ENCODE data around the gene LCE1F. TPM values are rescaled to one million over a fixed set of nuclear protein-coding genes. Genes with fewer than 3 reads are reported as not detected.

The LCE1F gene
- total RNA-seq, 2 donors from 2014 or later = not detected

- Histone ChIP-seq H3K27ac (no peak within 1 kb of the TSS), H3K36me3 (no peaks in the 10 kb centered on the region), H3K9me3 (no peaks in the 10 kb centered on the region), H3K4me3 (no peak within 1 kb of the TSS), H3K4me1 (no peaks in the 10 kb centered on the region), H3K9ac (ENCODE audit: low read depth in 2 of 2, low read length in 2 of 2) (no peak within 1 kb of the TSS), H3K27me3 (no peaks in the 10 kb centered on the region)
- TF ChIP-seq CTCF (IDR thresholded peaks at IDR 0.05) = no peak
- intact Hi-C loops (cut with DNase I) = no loop called here
- DNase-seq = no peak
These were observed 21.5 kb downstream of the LCE1F start, which contains the start of gene LCE1D for GRCh38 chr1:152796421-152796820. Gene LCE1D (plus strand): TSS chr1:152796721. CDS start chr1:152797795, 1,074 bp downstream.

GRCh38 chr1:152801333-152801732, 26.4 kb downstream of the LCE1F start:
- Histone ChIP-seq H3K27ac (no peak overlapping the region), H3K9me3 (no peaks in the 10 kb centered on the region), H3K4me1 (no peaks in the 10 kb centered on the region), H3K36me3 (no peaks in the 10 kb centered on the region), H3K9ac (ENCODE audit: low read depth in 2 of 2, low read length in 2 of 2) (no peak overlapping the region), H3K4me3 (no peak overlapping the region), H3K27me3 (no peaks in the 10 kb centered on the region)
- no peak for DNase-seq
- intact Hi-C loops (cut with DNase I) = no loop called here
- no peak for TF ChIP-seq CTCF (IDR thresholded peaks at IDR 0.05)

GRCh38 chr1:152806576-152806975, 31.6 kb downstream of the LCE1F start, which contains the start of gene LCE1C:
Gene LCE1C (minus strand): TSS chr1:152806651. CDS start chr1:152805478, 1,173 bp downstream.
- intact Hi-C loops (cut with DNase I) = no loop called here

GRCh38 chr1:152811050-152811449, 36.1 kb downstream of the LCE1F start:
- no peak for DNase-seq
- no peak for TF ChIP-seq CTCF (IDR thresholded peaks at IDR 0.05)
- Histone ChIP-seq H3K4me3 (no peak overlapping the region), H3K27ac (no peak overlapping the region), H3K9me3 (no peaks in the 10 kb centered on the region), H3K36me3 (no peaks in the 10 kb centered on the region), H3K9ac (ENCODE audit: low read depth in 2 of 2, low read length in 2 of 2) (no peak overlapping the region), H3K4me1 (no peaks in the 10 kb centered on the region), H3K27me3 (no peaks in the 10 kb centered on the region)
- intact Hi-C loops (cut with DNase I) = no loop called here

More at GRCh38 chr1:152806576-152806975, 31.6 kb downstream of the LCE1F start, which contains the start of gene LCE1C:
- no peaks in the 10 kb centered on the region for H3K4me1 ChIP-seq
- no peaks in the 10 kb centered on the region for H3K27me3 ChIP-seq
- no peak within 1 kb of the TSS for H3K4me3 ChIP-seq
- no peaks in the 10 kb centered on the region for H3K9me3 ChIP-seq
- H3K27ac ChIP-seq = no peak within 1 kb of the TSS
- no peak for DNase-seq
- H3K36me3 ChIP-seq = no peaks in the 10 kb centered on the region
- no peak for TF ChIP-seq CTCF (IDR thresholded peaks at IDR 0.05)
- no peak within 1 kb of the TSS for H3K9ac ChIP-seq (ENCODE audit: low read depth in 2 of 2, low read length in 2 of 2)

GRCh38 chr1:152811671-152812070, 36.7 kb downstream of the LCE1F start, which contains the start of gene LCE1B:
Gene LCE1B (plus strand): TSS chr1:152811971. CDS start chr1:152812447, 476 bp downstream.
- no peaks in the 10 kb centered on the region for H3K9me3 ChIP-seq
- intact Hi-C loops (cut with DNase I) = no loop called here

More at GRCh38 chr1:152811671-152812070, 36.7 kb downstream of the LCE1F start, which contains the start of gene LCE1B:
- no peak for DNase-seq
- Histone ChIP-seq H3K4me1 (no peaks in the 10 kb centered on the region), H3K27ac (no peak within 1 kb of the TSS), H3K36me3 (no peaks in the 10 kb centered on the region), H3K4me3 (no peak within 1 kb of the TSS), H3K27me3 (no peaks in the 10 kb centered on the region), H3K9ac (ENCODE audit: low read depth in 2 of 2, low read length in 2 of 2) (no peak within 1 kb of the TSS)
- TF ChIP-seq CTCF (IDR thresholded peaks at IDR 0.05) = no peak
